Right atrium auricular region (tissue), 2 donors: Measurements from ENCODE around the gene FKTN. TPM values are rescaled to one million over a fixed set of nuclear protein-coding genes. Genes with fewer than 3 reads are reported as not detected.

Experiments used
- DNase-seq: peaks from one replicate; pipeline ENCODE4 v3.0.0-alpha.2; 2019; ENCODE audit warnings: low spot score
- H3K27ac ChIP-seq, 2 donors: fragments of 200-600 bp; sonication (generic); 1 replicate in 1 of 2; 2 replicates in 1 of 2; pipeline ENCODE4 v1.5.1; 2016 to 2019
- H3K27me3 ChIP-seq, 2 donors: fragments of 200-600 bp; sonication (generic); one replicate each; pipeline versions ENCODE4 v1.5.1 to v1.6.0; 2017 to 2019
- H3K36me3 ChIP-seq: fragments of 200-600 bp; sonication (generic); one replicate; pipeline ENCODE4 v1.5.1; 2016
- H3K4me1 ChIP-seq, 2 donors: fragments of 200-600 bp; sonication (generic); one replicate each; pipeline versions ENCODE4 v1.5.1 to v1.6.0; 2017 to 2019
- H3K4me3 ChIP-seq, 2 donors: fragments of 200-600 bp; sonication (generic); 1 replicate in 1 of 2; 2 replicates in 1 of 2; pipeline ENCODE4 v1.5.1; 2017 to 2019; ENCODE audit warnings: mild to moderate bottlenecking in 1 of 2, moderate library complexity in 1 of 2
- H3K9me3 ChIP-seq, 2 donors: fragments of 200-600 bp; sonication (generic); one replicate each; pipeline ENCODE4 v1.5.1; 2019
- total RNA-seq, 2 donors: library from RNA; depleted of rRNA; stranded (reverse); fragments of >200 nt; gene quantifications; one replicate each; pipeline ENCODE4 v1.1.0, GENCODE V29; 2016
- TF ChIP-seq, protein P1 (sequence below), 2 donors: fragments of 200-600 bp; sonication (generic); IDR thresholded peaks; one replicate each; pipeline ENCODE4 v1.5.1; 2019; ENCODE audit warnings: antibody characterized with exemption in 2 of 2

FKTN gene
- total RNA-seq, 2 donors from 2014 or later, result 4.9 to 6.9 TPM

DNA sequence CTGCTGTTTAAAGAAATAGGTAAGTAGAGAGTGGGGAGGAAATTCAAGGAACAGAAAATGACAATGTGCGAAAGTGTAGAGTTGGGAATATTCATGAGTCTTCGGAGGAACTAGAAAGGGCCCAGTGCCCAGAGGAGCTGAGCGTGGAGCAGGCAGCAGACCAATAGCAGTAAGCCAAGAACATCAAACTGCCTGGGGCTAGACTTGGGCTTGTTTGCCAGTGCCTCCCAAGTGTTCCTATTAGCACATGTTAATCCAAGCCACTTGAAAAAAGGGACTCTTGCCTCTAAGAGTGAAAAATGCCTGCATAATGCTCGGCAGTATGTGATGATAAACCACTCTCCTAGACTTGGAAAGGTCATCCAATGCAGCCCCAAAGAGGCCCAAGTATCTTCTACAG lies 103.1 kb downstream of the FKTN start:
- no peaks in the 10 kb centered on the region for H3K36me3 ChIP-seq
- H3K27ac ChIP-seq, result no peak overlapping the region

DNA sequence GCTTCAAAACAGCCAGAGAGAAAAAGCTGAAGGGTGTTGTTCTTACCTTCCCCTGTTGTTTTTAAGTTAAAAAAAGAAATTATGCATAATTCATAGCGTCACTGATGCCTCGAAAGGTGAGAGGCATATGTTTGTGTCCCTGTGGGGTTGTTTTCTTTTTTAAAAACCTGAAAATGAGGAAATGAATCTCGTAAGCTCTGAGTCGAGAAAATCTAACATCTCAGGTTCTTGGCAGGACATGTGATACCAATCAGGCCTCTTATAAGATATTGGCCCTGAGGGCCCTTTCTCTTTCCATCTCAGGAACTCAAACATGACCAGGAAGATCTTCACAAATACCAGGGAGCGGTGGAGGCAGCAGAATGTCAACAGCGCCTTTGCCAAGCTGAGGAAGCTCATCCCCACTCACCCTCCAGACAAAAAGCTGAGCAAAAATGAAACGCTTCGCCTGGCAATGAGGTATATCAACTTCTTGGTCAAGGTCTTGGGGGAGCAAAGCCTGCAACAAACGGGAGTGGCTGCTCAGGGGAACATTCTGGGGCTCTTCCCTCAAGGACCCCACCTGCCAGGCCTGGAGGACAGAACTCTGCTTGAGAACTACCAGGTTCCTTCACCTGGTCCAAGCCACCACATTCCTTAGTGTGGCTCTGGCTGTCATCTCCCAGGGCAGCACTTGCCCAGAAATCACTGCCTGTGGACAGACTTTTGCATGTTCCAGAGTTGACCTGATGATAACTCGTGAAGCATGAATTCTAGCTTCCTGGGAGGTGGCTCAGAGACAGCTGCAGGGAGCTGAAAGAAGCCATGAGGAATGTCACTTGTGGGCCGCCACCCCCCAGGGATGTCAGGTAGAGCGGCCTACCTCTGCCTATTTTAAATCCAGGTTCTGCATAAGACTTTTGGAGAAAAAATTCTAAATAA lies 104.5 kb downstream of the FKTN start, which contains the start of gene TAL2:
Gene TAL2 (plus strand): TSS at position 274 of the 921 bp plus-strand sequence. CDS start 40 bp downstream, at position 314.
- H3K4me1 ChIP-seq, result no peaks in the 10 kb centered on the region
- no peak for DNase-seq
- H3K36me3 ChIP-seq, result no peaks in the 10 kb centered on the region
- TF ChIP-seq, protein P1, sequence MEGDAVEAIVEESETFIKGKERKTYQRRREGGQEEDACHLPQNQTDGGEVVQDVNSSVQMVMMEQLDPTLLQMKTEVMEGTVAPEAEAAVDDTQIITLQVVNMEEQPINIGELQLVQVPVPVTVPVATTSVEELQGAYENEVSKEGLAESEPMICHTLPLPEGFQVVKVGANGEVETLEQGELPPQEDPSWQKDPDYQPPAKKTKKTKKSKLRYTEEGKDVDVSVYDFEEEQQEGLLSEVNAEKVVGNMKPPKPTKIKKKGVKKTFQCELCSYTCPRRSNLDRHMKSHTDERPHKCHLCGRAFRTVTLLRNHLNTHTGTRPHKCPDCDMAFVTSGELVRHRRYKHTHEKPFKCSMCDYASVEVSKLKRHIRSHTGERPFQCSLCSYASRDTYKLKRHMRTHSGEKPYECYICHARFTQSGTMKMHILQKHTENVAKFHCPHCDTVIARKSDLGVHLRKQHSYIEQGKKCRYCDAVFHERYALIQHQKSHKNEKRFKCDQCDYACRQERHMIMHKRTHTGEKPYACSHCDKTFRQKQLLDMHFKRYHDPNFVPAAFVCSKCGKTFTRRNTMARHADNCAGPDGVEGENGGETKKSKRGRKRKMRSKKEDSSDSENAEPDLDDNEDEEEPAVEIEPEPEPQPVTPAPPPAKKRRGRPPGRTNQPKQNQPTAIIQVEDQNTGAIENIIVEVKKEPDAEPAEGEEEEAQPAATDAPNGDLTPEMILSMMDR (IDR thresholded peaks at IDR 0.05), result no peak
- H3K27ac ChIP-seq, result no peak within 1 kb of the TSS
- no peak within 1 kb of the TSS for H3K4me3 ChIP-seq
- H3K27me3 ChIP-seq, result no peaks in the 10 kb centered on the region
- no peaks in the 10 kb centered on the region for H3K9me3 ChIP-seq

More for the DNA sequence above, 103.1 kb downstream of the FKTN start:
- TF ChIP-seq, protein P1 (IDR thresholded peaks at IDR 0.05), result no peak
- H3K4me1 ChIP-seq, result peaks cover 0 to 10% of the 10 kb centered on the region in 2 donors
- H3K9me3 ChIP-seq, result no peaks in the 10 kb centered on the region
- no peaks in the 10 kb centered on the region for H3K27me3 ChIP-seq
- no peak overlapping the region for H3K4me3 ChIP-seq
- DNase-seq, result no peak

DNA sequence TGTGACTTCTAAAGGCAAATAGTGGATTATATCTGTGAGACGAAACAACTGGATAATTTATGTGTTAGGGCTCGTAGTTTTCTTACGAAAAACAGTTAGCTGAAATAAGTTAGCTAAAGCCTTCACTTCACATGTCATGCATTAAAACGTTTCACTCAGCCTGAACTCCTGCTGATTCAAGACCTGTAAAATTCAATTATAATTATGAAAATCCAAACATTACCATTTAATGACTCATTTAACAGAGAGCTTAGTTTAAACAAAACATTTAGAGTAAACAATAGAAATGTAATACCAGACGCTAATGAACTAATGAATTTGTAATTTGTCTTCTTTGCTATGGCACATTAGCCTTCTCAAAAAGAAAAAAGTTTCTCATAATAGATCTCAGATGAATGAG lies 106.0 kb downstream of the FKTN start:
- no peak for DNase-seq
- TF ChIP-seq, protein P1 (IDR thresholded peaks at IDR 0.05), result no peak
- H3K4me3 ChIP-seq, result no peak overlapping the region
- no peaks in the 10 kb centered on the region for H3K4me1 ChIP-seq
- no peaks in the 10 kb centered on the region for H3K27me3 ChIP-seq
- H3K27ac ChIP-seq, result no peak overlapping the region
- H3K9me3 ChIP-seq, result no peaks in the 10 kb centered on the region
- no peaks in the 10 kb centered on the region for H3K36me3 ChIP-seq

DNA sequence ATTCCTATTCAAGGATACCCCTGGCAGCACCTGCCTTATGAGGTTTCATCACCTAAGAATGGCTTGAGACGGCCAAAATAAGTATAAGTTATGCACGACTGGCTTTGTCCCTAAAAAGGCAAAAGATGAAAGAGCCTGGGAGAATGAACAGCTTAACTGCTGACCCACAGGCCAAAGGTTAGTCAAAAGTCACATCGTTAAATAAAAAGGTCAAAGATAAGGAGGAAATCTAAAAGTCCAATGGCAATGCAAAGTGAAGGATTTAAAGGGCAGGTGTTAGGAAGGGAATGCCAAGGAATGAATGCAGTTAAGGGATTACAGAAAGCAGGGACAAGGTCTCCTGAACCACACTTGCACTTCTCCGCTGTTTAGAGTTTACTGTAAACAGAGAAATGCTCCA lies 109.9 kb downstream of the FKTN start:
- Histone ChIP-seq H3K4me1 (no peaks in the 10 kb centered on the region), H3K4me3 (no peak overlapping the region), H3K27me3 (no peaks in the 10 kb centered on the region), H3K36me3 (no peaks in the 10 kb centered on the region), H3K9me3 (no peaks in the 10 kb centered on the region), H3K27ac (no peak overlapping the region)
- no peak for DNase-seq
- TF ChIP-seq, protein P1 (IDR thresholded peaks at IDR 0.05), result no peak

DNA sequence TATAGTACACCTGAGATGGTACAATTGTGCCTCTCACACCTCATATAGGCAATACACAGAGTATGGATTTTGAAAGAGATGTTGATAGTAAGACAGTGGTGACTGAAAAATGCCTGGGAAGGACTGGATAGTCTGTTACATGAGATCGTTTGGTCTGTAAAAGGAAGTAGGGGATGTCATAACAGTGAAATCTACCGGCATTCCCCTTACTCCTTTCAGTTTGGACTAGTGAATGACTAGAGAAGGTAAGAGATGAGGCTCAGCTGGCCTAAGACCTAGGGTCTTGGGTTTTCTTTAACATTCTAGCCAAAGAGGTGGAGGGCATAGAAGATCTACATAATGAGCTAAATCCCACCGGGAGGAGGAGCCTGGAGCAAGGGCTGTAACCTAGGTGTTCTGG lies 112.4 kb downstream of the FKTN start:
- no peak for DNase-seq
- no peaks in the 10 kb centered on the region for H3K4me1 ChIP-seq
- no peaks in the 10 kb centered on the region for H3K9me3 ChIP-seq
- H3K27me3 ChIP-seq, result no peaks in the 10 kb centered on the region
- TF ChIP-seq, protein P1 (IDR thresholded peaks at IDR 0.05), result no peak
- H3K27ac ChIP-seq, result no peak overlapping the region
- no peak overlapping the region for H3K4me3 ChIP-seq
- no peaks in the 10 kb centered on the region for H3K36me3 ChIP-seq
